ENCODE results near the gene GOLGA1.
"Not testable (repeated sequence)": the region's sequence is repeated elsewhere in the genome, so short reads cannot be mapped to it uniquely, and the experiment has no call there.

The GOLGA1 gene

GRCh38 chr9:124940894-124941678, at the start of gene GOLGA1:
Gene GOLGA1, minus strand, starts transcription at chr9:124941083. Its CDS starts 2,372 bp downstream, at chr9:124938711.
- FAIRE-seq (peak; percentile 80), DNase-seq (ENCODE audit: insufficient read length, low spot score) (peak; percentile 98)
- peak; percentile 93 for TF ChIP-seq POLR2A (IDR thresholded peaks at IDR 0.05; ENCODE audit: low read depth, low read length)

GRCh38 chr9:124983698-124984097, 42.8 kb upstream of the GOLGA1 start:
- TF ChIP-seq POLR2A (IDR thresholded peaks at IDR 0.05; ENCODE audit: low read depth, low read length) = no peak
- DNase-seq (ENCODE audit: insufficient read length, low spot score) (no peak), FAIRE-seq (no peak)

- FAIRE-seq (no peak), DNase-seq (ENCODE audit: insufficient read length, low spot score) (no peak)
- no peak for TF ChIP-seq POLR2A (IDR thresholded peaks at IDR 0.05; ENCODE audit: low read depth, low read length)
Observed at GRCh38 chr9:124980431-124980830, 39.5 kb upstream of the GOLGA1 start.

- no peak for TF ChIP-seq POLR2A (IDR thresholded peaks at IDR 0.05; ENCODE audit: low read depth, low read length)
- DNase-seq (ENCODE audit: insufficient read length, low spot score) (no peak), FAIRE-seq (peak; percentile 72)
Observed at GRCh38 chr9:124975131-124975530, 34.2 kb upstream of the GOLGA1 start.

- FAIRE-seq (no peak), DNase-seq (ENCODE audit: insufficient read length, low spot score) (no peak)
- TF ChIP-seq POLR2A (IDR thresholded peaks at IDR 0.05; ENCODE audit: low read depth, low read length) = no peak
Observed at GRCh38 chr9:124973807-124974206, 32.9 kb upstream of the GOLGA1 start.

GRCh38 chr9:124972241-124972770, 31.4 kb upstream of the GOLGA1 start:
- TF ChIP-seq POLR2A (IDR thresholded peaks at IDR 0.05; ENCODE audit: low read depth, low read length) = no peak
- no peak for FAIRE-seq
- no peak for DNase-seq (ENCODE audit: insufficient read length, low spot score)

GRCh38 chr9:124969401-124969800, 28.5 kb upstream of the GOLGA1 start:
- no peak for TF ChIP-seq POLR2A (IDR thresholded peaks at IDR 0.05; ENCODE audit: low read depth, low read length)
- FAIRE-seq (no peak), DNase-seq (ENCODE audit: insufficient read length, low spot score) (no peak)

- TF ChIP-seq POLR2A (IDR thresholded peaks at IDR 0.05; ENCODE audit: low read depth, low read length) = no peak
- DNase-seq (ENCODE audit: insufficient read length, low spot score) (no peak), FAIRE-seq (no peak)
Observed at GRCh38 chr9:124968238-124968637, 27.4 kb upstream of the GOLGA1 start.

GRCh38 chr9:124965775-124966568, 25.1 kb upstream of the GOLGA1 start:
- not testable (repeated sequence) for DNase-seq (ENCODE audit: insufficient read length, low spot score); FAIRE-seq

GRCh38 chr9:124964604-124965003, 23.7 kb upstream of the GOLGA1 start:
- no peak for TF ChIP-seq POLR2A (IDR thresholded peaks at IDR 0.05; ENCODE audit: low read depth, low read length)
- DNase-seq (ENCODE audit: insufficient read length, low spot score) = no peak
- no peak for FAIRE-seq

- no peak for FAIRE-seq
- no peak for DNase-seq (ENCODE audit: insufficient read length, low spot score)
- TF ChIP-seq POLR2A (IDR thresholded peaks at IDR 0.05; ENCODE audit: low read depth, low read length) = no peak
Observed at GRCh38 chr9:124964056-124964455, 23.2 kb upstream of the GOLGA1 start.

- DNase-seq (ENCODE audit: insufficient read length, low spot score) (no peak), FAIRE-seq (peak; percentile 66)
- TF ChIP-seq POLR2A (IDR thresholded peaks at IDR 0.05; ENCODE audit: low read depth, low read length) = no peak
Observed at GRCh38 chr9:124960409-124960752, 19.5 kb upstream of the GOLGA1 start.

- not testable (repeated sequence) for FAIRE-seq; DNase-seq (ENCODE audit: insufficient read length, low spot score)
Observed at GRCh38 chr9:124959671-124960408, 19.0 kb upstream of the GOLGA1 start.

- FAIRE-seq (peak; percentile 80), DNase-seq (ENCODE audit: insufficient read length, low spot score) (no peak)
- TF ChIP-seq POLR2A (IDR thresholded peaks at IDR 0.05; ENCODE audit: low read depth, low read length) = no peak
Observed at GRCh38 chr9:124954255-124954654, 13.4 kb upstream of the GOLGA1 start.
